ENCODE data around the gene TRIM25.

TRIM25 gene

DNA sequence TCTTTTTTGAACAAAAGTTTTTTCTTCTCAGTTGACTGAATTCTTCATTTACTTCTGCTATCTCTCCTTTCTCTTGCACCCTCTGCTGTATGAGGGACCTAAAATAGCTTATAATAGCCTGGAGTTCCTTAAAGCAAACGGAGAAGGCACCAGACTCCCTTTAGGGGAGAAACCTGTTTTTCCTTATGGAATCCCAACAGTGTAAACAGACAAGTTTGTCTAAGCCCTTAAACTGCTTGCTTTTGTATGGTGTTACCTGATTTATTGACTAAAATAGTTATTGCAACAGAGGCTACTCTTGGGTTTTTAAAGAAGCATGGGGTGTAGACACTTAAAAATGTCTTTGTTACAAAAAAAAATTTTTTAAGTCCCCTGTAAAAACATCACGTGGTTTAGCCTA, 12.9 kb upstream of the TRIM25 start:
- DNase-seq: no peak

- no peak for DNase-seq
These were observed 12.4 kb upstream of the TRIM25 start for GRCh38 chr17:56926270-56926669.

DNA sequence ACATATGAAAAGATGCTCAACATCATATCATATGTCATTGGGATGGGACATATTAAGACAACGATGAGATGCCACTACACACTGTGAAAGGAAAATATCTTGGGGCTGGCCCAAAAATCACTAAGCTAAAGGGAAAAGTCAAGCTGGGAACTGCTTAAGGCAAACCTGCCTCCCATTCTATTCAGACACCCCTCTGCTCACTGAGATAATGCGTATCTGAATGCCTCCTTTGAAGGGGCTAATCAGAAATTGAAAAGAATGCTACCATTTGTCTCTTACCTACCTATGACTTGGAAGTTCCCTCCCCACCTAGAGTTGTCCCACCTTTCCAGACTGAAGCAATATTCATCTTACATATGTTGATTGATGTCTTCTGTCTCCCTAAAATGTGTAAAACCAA, 11.2 kb upstream of the TRIM25 start:
- DNase-seq: no peak

DNA sequence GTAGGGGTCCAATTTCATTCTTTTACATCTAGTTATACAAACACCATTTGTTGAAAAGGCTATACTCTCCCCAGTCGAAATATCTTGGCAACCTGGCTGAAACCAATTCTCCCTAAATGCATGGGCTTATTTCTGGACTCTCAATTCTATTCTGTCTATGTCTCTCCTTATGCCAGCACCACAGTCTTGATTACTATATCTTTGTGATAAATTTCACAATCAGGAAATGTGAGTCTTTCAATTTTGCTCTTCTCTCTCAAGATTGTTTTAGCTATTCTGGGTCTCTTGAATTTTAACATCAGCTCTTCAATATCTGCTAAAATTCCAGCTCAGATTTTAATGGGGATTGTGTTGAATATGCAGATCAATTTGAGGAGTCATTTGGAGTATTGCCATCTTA, 5.9 kb upstream of the TRIM25 start:
- no peak for DNase-seq

GRCh38 chr17:56918916-56919315, 5.1 kb upstream of the TRIM25 start:
- DNase-seq: no peak

DNA sequence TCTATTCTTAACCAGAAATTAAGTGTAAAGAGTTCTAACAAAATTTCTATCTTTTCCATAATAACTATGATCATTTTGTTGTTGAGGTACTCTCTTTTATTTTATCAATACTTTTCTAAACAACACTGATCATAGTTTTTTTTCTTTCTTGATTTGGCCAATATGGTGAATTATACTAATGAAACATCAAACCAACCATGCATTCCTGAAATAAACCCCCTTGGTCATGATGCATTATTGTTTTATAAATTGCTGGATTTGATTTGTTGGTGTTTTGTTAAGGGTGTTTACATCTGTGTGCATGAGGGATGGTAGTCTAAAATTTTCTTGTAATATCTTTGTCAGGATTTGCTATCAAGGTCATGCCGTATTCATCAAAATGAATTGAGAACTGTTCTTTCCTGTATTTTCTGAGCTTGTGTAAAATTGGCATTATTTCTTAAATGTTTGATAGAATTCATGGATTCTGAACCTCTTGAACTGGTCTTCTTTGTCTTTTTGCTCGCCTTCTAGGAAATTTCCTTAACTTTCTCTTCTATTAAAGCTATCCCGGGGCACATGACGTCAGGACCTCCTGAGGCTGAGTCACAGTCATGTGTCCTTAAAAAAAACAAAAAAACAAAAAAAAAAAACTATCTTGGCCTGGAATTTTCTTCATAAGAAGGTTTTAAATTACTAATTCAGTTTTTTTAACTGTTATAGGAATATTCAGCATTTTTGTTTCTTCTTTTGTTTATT, 3.9 kb upstream of the TRIM25 start:
- no peak for DNase-seq

DNA sequence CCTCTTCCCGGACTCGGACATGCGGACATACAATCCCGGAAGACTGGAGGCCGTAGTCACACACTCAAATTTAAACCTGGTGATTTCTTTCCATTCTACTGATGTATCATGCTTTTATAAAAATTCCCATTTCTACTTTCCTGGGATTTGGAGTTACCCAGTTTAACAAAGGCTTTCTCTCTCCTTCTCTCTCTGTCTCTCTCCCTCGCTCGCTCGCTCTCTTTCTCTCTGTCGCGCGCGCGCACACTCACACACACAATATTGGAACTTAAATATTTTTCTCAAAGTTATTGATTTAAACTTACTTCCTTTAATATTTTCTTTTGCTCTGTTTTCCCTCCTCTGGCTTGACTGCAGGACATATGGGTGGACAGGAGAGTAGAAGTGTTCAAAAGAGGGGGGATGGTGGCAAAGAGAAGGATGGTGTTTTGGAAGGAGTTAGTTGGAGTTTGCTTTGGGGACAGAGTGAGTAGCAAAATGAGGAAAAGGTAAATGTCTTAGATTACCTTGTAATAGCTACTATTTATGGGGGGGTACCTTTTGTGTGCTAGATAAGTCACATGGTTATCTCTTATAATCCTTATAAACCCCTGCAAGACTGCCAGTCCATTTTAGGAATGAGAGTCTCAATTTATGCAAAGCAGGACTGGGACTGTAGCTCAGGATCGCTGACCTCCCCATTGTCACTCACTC, 878 bp upstream of the TRIM25 start:
- no peak for DNase-seq

DNA sequence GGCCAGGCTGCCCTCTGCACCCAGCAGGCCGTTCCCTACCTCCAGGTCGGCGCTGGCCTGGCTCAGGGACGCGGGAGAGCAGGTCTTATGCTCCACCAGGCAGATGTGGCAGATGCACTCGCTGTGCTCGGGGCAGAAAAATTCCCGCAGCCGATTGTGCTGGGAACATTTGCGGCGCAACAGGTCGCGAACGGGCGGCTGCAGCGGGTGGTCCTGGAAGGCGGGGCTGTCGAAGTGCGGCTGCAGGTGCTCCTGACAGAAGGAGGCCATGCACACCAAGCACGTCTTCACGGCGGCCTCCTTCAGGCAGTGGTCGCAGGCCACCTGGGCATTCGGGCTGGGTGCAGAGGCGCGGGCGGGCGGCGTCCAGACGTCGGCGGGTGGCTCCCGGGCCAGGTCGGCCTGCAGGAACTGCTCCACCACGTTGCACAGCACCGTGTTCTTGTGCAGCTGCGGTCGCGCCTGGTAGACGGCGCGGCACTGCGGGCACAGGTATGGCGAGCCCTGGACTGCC, 439 bp downstream of the TRIM25 start:
- DNase-seq: no peak

DNA sequence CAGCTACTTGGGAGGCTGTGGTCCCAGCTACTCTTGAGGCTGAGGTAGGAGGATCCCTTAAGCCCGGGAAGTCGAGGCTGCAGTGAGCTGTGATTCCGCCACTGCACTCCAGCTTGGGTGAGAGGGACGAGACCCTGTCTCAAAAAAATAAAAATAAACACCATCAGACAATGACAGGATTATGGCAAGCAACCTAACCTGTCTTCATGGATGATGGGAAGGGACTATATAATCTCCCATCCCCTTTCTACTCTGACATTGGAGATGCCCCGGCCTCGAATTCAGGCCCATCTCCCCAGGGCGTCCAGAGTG, 893 bp downstream of the TRIM25 start:
- no peak for DNase-seq

DNA sequence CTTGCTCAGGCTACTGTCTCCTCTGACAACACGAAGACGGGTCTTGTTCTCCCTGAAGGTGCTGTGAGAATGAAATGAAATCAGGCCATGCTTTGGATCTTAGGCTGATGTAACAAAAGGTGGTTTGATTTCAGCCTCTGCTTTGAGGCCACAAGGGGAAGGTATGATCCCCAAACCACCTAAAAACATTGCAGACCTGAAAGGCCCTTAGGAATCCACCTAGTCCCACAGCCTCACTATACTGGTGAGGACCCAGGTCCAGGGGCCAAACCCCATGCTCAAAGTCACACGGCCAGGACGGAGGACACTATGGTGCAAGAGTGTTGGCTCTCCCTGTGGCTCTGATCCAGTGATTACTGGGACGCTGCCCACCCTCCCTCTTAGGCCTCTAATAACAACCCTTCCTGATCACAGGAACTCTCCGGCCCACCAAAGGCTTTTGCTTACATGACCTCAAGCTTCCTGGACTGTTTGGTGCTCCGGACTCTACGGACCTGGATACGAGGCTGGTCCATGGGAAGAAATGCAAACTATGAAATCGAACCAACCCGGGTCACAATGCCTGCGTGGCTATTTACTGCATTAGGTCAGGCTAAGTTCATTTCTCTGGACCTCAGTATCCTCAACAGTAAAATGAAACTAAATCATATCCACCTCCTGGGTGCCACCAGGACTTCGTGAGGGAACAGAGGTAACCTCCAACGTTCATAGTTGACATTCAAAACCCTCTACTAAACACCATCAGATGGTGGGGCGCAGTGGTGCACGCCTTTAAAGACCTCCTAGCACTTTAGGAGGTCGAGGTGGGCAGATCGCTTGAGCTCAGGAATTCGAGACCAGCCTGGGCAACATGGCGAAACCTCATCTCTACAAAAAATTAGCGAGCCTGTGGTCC, 1.5 kb downstream of the TRIM25 start:
- no peak for DNase-seq

DNA sequence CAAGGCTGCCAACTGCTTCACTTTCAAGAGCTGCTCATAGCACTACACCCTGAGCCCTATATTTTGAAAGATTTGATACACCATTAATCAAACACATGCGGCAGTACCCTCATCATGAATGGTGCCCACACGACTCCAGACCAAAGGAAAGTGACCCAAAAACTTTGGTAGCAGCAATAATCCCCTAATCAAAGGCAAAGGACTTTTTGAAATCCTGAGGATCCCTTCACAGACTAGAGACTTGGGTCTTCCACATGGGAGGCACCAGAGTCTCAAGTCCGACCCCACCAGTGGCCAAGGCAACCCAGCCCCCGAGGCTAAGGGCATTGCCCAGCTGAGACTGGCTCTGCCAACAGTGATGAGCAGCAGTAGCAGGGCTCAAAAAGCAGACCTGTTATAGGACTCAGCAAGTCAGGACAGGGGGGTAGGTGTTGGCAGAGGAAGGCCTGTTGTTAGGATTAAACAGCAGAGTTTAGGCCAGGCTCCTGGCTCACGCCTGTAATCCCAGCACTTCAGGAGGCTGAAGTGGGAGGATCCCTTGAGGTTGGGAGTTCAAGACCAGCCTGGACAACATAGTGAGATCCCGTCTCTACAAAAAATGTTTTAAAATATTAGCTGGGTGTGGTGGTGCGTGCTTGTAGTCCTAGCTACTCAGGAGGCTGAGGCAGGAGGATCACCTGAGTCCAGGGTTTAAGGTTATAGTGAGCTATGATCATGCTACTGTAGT, 3.2 kb downstream of the TRIM25 start:
- DNase-seq: no peak

- no peak for DNase-seq
These were observed 3.9 kb downstream of the TRIM25 start for GRCh38 chr17:56909742-56910508.

GRCh38 chr17:56908001-56908542, 5.8 kb downstream of the TRIM25 start:
- DNase-seq: no peak

DNA sequence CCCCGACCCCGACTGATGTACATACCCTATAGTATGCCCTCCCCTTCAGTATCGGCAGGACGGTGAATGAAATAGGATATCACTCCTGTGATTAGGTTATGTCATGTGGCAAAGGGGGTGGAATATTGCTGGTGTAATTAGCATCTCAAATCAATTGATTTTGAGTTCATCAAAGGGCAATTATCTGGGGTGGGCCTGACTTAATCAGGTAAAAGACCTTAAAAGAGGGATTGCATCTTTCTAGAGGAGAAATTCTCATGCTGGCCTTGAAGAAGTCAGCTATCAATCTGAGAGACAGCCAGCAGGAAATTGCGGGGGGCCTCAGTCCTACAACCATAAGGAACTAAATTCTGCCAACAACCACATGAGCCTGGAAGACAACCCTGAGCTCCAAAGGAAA, 10.3 kb downstream of the TRIM25 start:
- DNase-seq: no peak

- DNase-seq: no peak
These were observed 11.5 kb downstream of the TRIM25 start for GRCh38 chr17:56902348-56902747.

- DNase-seq: no peak
These were observed 14.4 kb downstream of the TRIM25 start for GRCh38 chr17:56899403-56899802.

GRCh38 chr17:56898874-56899273, 15.0 kb downstream of the TRIM25 start:
- DNase-seq: no peak

GRCh38 chr17:56897646-56898424, 16.0 kb downstream of the TRIM25 start:
- no peak for DNase-seq

DNA sequence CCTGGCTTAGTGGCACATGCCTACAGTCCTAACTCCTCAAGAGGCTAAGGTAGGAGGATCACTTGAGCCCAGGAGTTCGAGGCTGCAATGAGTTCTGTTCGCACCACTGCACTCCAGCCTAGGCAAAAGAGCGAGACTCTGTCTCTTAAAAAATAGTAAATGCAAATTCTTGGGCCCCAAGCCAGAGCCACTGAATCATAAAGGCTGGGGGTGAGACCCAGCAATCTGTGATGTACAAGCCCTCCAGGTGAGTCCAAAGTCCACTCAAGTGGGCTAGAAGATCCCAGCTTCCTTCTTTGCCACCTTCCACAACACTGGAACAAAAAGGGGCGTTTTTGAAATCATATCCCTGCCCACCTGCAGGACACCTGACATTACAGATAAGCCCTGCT, 16.9 kb downstream of the TRIM25 start:
- no peak for DNase-seq

DNA sequence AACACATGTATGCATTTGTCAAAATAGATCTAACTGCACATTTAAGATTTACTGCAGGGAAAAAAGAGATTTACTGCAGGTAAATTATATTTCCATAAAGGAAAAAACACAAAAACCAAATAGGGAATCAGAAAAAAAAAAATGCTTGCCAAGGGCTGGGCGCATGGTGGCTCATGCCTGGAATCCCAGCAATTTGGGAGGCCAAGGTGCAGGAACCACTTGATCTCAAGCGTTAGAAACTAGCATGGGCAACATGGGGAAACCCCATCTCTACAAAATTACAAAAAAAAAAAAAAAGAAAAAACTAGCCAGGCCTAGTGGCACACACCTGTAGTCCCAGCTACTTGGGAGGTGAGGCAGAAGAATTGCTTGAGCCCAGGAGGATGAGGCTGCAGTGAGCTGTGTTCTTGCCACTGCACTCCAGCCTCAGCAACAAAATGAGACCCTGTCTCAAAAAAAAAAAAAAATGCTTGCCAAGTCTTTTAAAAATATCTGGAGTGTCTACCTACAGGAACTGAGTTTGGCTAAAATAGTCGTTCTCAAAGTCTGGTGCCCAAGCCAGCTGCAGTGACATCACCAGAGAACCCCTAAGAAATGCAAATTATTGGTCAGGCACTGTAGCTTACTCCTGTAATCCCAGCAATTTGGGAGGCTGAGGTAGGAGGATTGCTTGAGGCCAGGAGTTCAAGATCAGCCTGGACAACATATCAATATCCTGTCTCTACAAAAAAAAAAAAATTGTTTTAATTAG, 17.5 kb downstream of the TRIM25 start:
- DNase-seq: no peak

Data from cerebellar nuclear complex (tissue), 1 donor.